ENCODE measurements around the gene MTUS2. TPM values are rescaled to one million over a fixed set of nuclear protein-coding genes. Genes with fewer than 3 reads are reported as not detected.

MTUS2 gene
- total RNA-seq, 1 experiment from 2014 or later, result not detected

DNA sequence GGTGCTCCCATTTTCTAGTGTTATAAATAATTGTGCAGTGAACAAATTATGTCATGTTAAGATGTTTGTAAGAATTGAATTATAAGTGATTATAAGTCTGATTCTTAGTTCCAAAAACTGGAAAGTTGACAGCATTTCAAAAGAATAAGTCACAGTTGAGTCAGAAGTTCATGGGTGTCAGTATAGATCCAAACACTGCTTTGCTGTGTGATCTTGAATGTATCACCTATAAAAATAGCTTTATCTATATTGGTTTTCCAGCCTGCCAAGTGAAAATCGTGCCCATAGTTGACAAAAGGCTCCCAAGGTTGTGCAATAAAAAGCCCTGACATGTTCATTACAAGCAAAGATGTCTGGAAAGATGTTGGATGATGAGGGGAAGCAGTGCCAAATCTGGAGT lies 336.0 kb downstream of the MTUS2 start:
- Histone ChIP-seq H3K79me2 (ENCODE audit: low read length) (no peaks in the 10 kb centered on the region), H2AFZ (ENCODE audit: low read length) (no peak overlapping the region), H3K4me2 (ENCODE audit: low read length) (no peak overlapping the region), H3K9ac (ENCODE audit: low read length) (no peak overlapping the region), H3K9me3 (ENCODE audit: low read length) (0 out of 2 replicates have a peak, but pooled peaks cover 2% of the 10 kb centered on the region), H3K4me3 (ENCODE audit: low read length) (no peak overlapping the region), H3K27ac (ENCODE audit: low read length) (no peak overlapping the region), H3K4me1 (ENCODE audit: insufficient read depth, low read length) (no peaks in the 10 kb centered on the region), H3K36me3 (ENCODE audit: low read depth, low read length) (no peaks in the 10 kb centered on the region), H3K27me3 (ENCODE audit: low read length) (peaks cover 24% of the 10 kb centered on the region; the same call in 1 of the 2 replicates), H3K9me2 (replicated peaks; ENCODE audit: low read length) (no peaks in the 10 kb centered on the region), H4K20me1 (ENCODE audit: low read length) (no peaks in the 10 kb centered on the region), H3F3A (ENCODE audit: low read length, unreplicated experiment) (no peaks in the 10 kb centered on the region)
- ATAC-seq (no peak), DNase-seq (no peak)
- POLR2A ChIA-PET (ENCODE audit: unreplicated experiment), result no interaction called here
- CTCF ChIA-PET, result no interaction called here
- BruUV-seq (replicated peaks), result no TSS peak
- TF ChIP-seq, protein P1, sequence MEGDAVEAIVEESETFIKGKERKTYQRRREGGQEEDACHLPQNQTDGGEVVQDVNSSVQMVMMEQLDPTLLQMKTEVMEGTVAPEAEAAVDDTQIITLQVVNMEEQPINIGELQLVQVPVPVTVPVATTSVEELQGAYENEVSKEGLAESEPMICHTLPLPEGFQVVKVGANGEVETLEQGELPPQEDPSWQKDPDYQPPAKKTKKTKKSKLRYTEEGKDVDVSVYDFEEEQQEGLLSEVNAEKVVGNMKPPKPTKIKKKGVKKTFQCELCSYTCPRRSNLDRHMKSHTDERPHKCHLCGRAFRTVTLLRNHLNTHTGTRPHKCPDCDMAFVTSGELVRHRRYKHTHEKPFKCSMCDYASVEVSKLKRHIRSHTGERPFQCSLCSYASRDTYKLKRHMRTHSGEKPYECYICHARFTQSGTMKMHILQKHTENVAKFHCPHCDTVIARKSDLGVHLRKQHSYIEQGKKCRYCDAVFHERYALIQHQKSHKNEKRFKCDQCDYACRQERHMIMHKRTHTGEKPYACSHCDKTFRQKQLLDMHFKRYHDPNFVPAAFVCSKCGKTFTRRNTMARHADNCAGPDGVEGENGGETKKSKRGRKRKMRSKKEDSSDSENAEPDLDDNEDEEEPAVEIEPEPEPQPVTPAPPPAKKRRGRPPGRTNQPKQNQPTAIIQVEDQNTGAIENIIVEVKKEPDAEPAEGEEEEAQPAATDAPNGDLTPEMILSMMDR (conservative IDR thresholded peaks at IDR 0.05; ENCODE audit: low read depth, low read length), result no peak
- TF ChIP-seq EZH2phosphoT487 (IDR thresholded peaks at IDR 0.05; ENCODE audit: borderline replicate concordance, low read length) (no peak), EZH2 (IDR thresholded peaks at IDR 0.05; ENCODE audit: low read length, unreplicated experiment) (no peak)
- intact Hi-C loops (cut with micrococcal nuclease), result loop anchor here (10.0 kb wide), 1 partner anchor 281 kb away; no protein-coding TSS in a partner anchor

DNA sequence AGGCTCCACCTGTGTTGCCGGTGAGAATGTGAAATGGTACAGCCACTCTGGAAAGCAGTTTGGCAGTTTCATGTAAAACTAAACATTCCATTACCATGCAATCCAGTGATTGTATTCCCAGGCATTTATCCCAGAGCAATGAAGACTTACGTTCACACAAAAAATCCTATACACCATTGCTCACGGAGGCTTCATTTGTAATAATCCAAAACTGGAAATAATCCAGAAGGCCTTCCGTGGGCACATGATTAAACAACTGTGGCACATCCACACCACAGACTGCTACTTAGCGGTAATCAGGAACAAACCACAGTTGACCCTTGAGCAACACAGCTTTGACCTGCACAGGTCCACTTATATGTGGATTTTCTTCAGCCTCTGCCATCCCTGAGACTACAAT lies 339.7 kb downstream of the MTUS2 start:
- Histone ChIP-seq H3K4me2 (ENCODE audit: low read length) (no peak overlapping the region), H3K4me1 (ENCODE audit: insufficient read depth, low read length) (no peaks in the 10 kb centered on the region), H3K27ac (ENCODE audit: low read length) (no peak overlapping the region), H3K79me2 (ENCODE audit: low read length) (no peaks in the 10 kb centered on the region), H3F3A (ENCODE audit: low read length, unreplicated experiment) (no peaks in the 10 kb centered on the region), H3K9ac (ENCODE audit: low read length) (no peak overlapping the region), H3K27me3 (ENCODE audit: low read length) (peaks cover 16% of the 10 kb centered on the region; the same call in 1 of the 2 replicates), H3K4me3 (ENCODE audit: low read length) (no peak overlapping the region), H2AFZ (ENCODE audit: low read length) (no peak overlapping the region), H4K20me1 (ENCODE audit: low read length) (no peaks in the 10 kb centered on the region), H3K9me2 (replicated peaks; ENCODE audit: low read length) (no peaks in the 10 kb centered on the region), H3K9me3 (ENCODE audit: low read length) (no peaks in the 10 kb centered on the region), H3K36me3 (ENCODE audit: low read depth, low read length) (no peaks in the 10 kb centered on the region)
- ChIA-PET POLR2A (ENCODE audit: unreplicated experiment) (no interaction called here), CTCF (no interaction called here)
- no TSS peak for BruUV-seq (replicated peaks)
- DNase-seq (no peak), ATAC-seq (no peak)
- intact Hi-C loops (cut with micrococcal nuclease), result loop anchor here (10.0 kb wide), 1 partner anchor 285 kb away; no protein-coding TSS in a partner anchor
- TF ChIP-seq, protein P1 (conservative IDR thresholded peaks at IDR 0.05; ENCODE audit: low read depth, low read length), result no peak
- TF ChIP-seq EZH2 (IDR thresholded peaks at IDR 0.05; ENCODE audit: low read length, unreplicated experiment) (no peak), EZH2phosphoT487 (IDR thresholded peaks at IDR 0.05; ENCODE audit: borderline replicate concordance, low read length) (no peak)

DNA sequence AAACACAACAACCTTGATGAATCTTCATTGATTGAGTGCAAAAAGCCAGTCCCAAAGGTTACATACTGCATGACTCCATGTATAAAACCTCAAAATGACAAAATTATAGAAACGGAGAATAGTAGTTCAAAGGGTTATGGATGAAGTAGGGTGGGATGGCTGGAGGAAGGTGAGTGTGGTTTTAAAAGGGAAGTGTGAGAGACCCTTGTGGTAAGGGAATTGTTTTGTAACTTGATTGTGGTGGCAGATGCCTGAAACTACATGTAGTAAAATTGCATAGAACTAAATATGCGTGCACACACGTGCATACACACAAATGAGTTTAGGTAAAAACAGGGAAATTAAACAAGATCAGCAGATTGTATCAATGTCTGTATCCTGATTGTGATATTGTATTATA lies 340.7 kb downstream of the MTUS2 start:
- Histone ChIP-seq H3K9me3 (ENCODE audit: low read length) (no peaks in the 10 kb centered on the region), H3K79me2 (ENCODE audit: low read length) (no peaks in the 10 kb centered on the region), H3K27me3 (ENCODE audit: low read length) (peaks cover 17% of the 10 kb centered on the region; the same call in 1 of the 2 replicates), H3K27ac (ENCODE audit: low read length) (no peak overlapping the region), H3K4me1 (ENCODE audit: insufficient read depth, low read length) (no peaks in the 10 kb centered on the region), H4K20me1 (ENCODE audit: low read length) (no peaks in the 10 kb centered on the region), H3F3A (ENCODE audit: low read length, unreplicated experiment) (no peaks in the 10 kb centered on the region), H3K36me3 (ENCODE audit: low read depth, low read length) (no peaks in the 10 kb centered on the region), H2AFZ (ENCODE audit: low read length) (no peak overlapping the region), H3K4me3 (ENCODE audit: low read length) (no peak overlapping the region), H3K4me2 (ENCODE audit: low read length) (no peak overlapping the region), H3K9ac (ENCODE audit: low read length) (no peak overlapping the region), H3K9me2 (replicated peaks; ENCODE audit: low read length) (no peaks in the 10 kb centered on the region)
- TF ChIP-seq EZH2 (IDR thresholded peaks at IDR 0.05; ENCODE audit: low read length, unreplicated experiment) (no peak), EZH2phosphoT487 (IDR thresholded peaks at IDR 0.05; ENCODE audit: borderline replicate concordance, low read length) (no peak)
- TF ChIP-seq, protein P1 (conservative IDR thresholded peaks at IDR 0.05; ENCODE audit: low read depth, low read length), result no peak
- ATAC-seq (no peak), DNase-seq (no peak)
- CTCF ChIA-PET, result no interaction called here
- BruUV-seq (replicated peaks), result no TSS peak
- intact Hi-C loops (cut with micrococcal nuclease), result no loop called here
- POLR2A ChIA-PET (ENCODE audit: unreplicated experiment), result no interaction called here
